Ovary (tissue), 9 donors: ENCODE data around the gene PCID2. TPM values are rescaled to one million over a fixed set of nuclear protein-coding genes. Genes with fewer than 3 reads are reported as not detected.

ENCODE experiments used
- DNase-seq, 5 donors: peaks; one replicate each; pipeline ENCODE4 v3.0.0-alpha.2; 2019 to 2020
- H3K27ac ChIP-seq, 2 donors: fragments of 200-600 bp; one replicate each; pipeline versions ENCODE4 v1.5.1 to v1.8.0; 2019 to 2022
- H3K27me3 ChIP-seq: fragments of 200-600 bp; one replicate; pipeline ENCODE4 v1.8.0; 2022
- H3K36me3 ChIP-seq: fragments of 200-600 bp; sonication (generic); one replicate; pipeline ENCODE4 v1.5.1; 2019
- H3K4me1 ChIP-seq: one replicate; pipeline ENCODE4 v1.8.1; 2013; ENCODE audit warnings: mild to moderate bottlenecking, moderate library complexity; ENCODE audit not compliant: insufficient read depth
- H3K4me3 ChIP-seq: fragments of 200-600 bp; sonication (generic); one replicate; pipeline ENCODE4 v1.5.1; 2017
- H3K9me3 ChIP-seq, 2 donors: fragments of 200-600 bp in 1 of 2; sonication (generic) in 1 of 2; one replicate each; pipeline versions ENCODE4 v1.5.1 to v1.8.1; 2013 to 2019; ENCODE audit warnings: mild to moderate bottlenecking in 1 of 2, moderate library complexity in 1 of 2
- CTCF ChIP-seq, 3 donors: fragments of 450-650 bp in 2 of 3; fragments of 200-600 bp in 1 of 3; IDR thresholded peaks; one replicate each; pipeline versions ENCODE4 v1.5.1 to v1.8.0; 2016 to 2022; ENCODE audit warnings: antibody characterized with exemption in 3 of 3, mild to moderate bottlenecking in 1 of 3
- EP300 ChIP-seq: sonication (generic); formaldehyde crosslinking; IDR thresholded peaks from one replicate; pipeline ENCODE4 v1.6.1; 2017; ENCODE audit warnings: antibody characterized with exemption
- POLR2A ChIP-seq: fragments of 450-650 bp; IDR thresholded peaks from one replicate; pipeline ENCODE4 v1.6.1; 2017; ENCODE audit warnings: antibody characterized with exemption, mild to moderate bottlenecking, moderate library complexity
- WGBS, 3 donors: extraction: QIAGEN DNeasy Blood & Tissue Kit in 1 of 3; methylation state at CpG; one replicate each; pipeline versions ENCODE4 v1.1.5 to v1.1.7; 2013 to 2017; 5-methylcytosine and 5-hydroxymethylcytosine counted together
- intact Hi-C, 4 donors: fragments of 100-400 bp; cut with DNase I; formaldehyde crosslinking; loops; one replicate each; pipeline versions ENCODE4 v1.11.0 to v1.15.1; 2022 to 2023
- polyA plus RNA-seq, 2 donors: library from polyadenylated mRNA; stranded (reverse); fragments of 200-250 nt in 1 of 2; fragments of 350-450 nt in 1 of 2; fragmentation: Illumina TruSeq in 1 of 2; extraction: RNeasy Lipid Tissue Mini Kit (QIAGEN cat#74804) in 1 of 2; gene quantifications; one replicate each; pipeline ENCODE4 v1.2.3, GENCODE V29; 2013 to 2014
- total RNA-seq, 7 donors: library from RNA; depleted of rRNA in 2 of 7; stranded (reverse); fragments of >200 nt in 2 of 7; fragmentation: NEBNext Ultra II Directional in 3 of 7; extraction: Animal tissue kit (Norgen Biotek cat#: 25700) in 3 of 7; gene quantifications; one replicate each; pipeline versions ENCODE4 v1.1.0 to v1.2.4, GENCODE V29; 2016 to 2023
- donor health status: DM: no; HTN: no; CAD: no; lungs with moderate emphysema.
- donor health status: DM: no; HTN: no; CAD: no.
- donor health status: Bipolar disorder and iron deficiency.
- donor health status: DM: yes; HTN: yes; CAD: no.
- donor health status: DM: no; HTN: no; CAD: no.
- donor health status: DM: yes; HTN: yes; CAD: no.

Gene PCID2
- total and polyA plus RNA-seq, 9 donors, result 43.5 to 56.2 (median 53.5) TPM

DNA sequence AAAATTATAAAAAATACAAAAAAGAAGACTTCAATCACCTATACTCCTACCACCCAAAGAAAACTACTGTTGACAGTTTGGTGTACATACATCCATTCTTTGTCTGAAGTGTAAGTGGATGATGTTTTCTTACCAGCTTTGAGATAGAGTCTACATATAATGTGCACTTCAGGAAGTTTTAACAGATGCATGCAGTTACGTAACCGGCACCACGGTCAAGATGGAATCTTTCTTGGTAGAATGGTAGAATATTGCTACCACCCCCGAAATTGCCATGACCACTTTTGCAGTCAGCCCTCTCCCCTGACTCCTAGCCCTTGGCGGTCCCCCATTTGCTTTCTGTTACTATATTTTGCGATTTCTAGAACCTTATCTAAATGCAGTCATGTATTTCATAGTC lies 2.4 kb upstream of the PCID2 start:
- Histone ChIP-seq H3K36me3 (no peaks in the 10 kb centered on the region), H3K4me1 (peaks cover 19% of the 10 kb centered on the region), H3K4me3 (no peak overlapping the region), H3K27me3 (no peaks in the 10 kb centered on the region), H3K27ac (no peak overlapping the region), H3K9me3 (no peaks in the 10 kb centered on the region)
- TF ChIP-seq POLR2A (no peak), CTCF (IDR thresholded peaks at IDR 0.05) (no peak), EP300 (no peak)
- WGBS, 3 donors, result 89 to 94% (median 94%) methylated on average over 6 of the region's 6 CpGs
- DNase-seq, result no peak
- intact Hi-C loops, result loop anchor here in 1 of 4 donors (10.0 kb wide), 1 partner anchor 176 kb away; no protein-coding TSS in a partner anchor

- peak overlapping the region; percentile 70 for H3K4me3 ChIP-seq
- peaks cover 13% of the 10 kb centered on the region for H3K4me1 ChIP-seq
- H3K9me3 ChIP-seq, result no peaks in the 10 kb centered on the region
- 0 to 1% (median 0%) methylated on average over 42 to 67 of the region's 67 CpGs for WGBS, 3 donors
- TF ChIP-seq CTCF (IDR thresholded peaks at IDR 0.05) (no peak), POLR2A (no peak), EP300 (no peak)
- no peaks in the 10 kb centered on the region for H3K27me3 ChIP-seq
- H3K36me3 ChIP-seq, result no peaks in the 10 kb centered on the region
- DNase-seq, result peak; percentile 44 to 66 (median 49)
- intact Hi-C loops, result loop anchor here in 3 of 4 donors (10.0 kb wide), 2 partner anchors 55 to 175 kb away; partner anchors contain the start of gene PROZ (in 1 of the 3)
- peak overlapping the region; percentile 95 for H3K27ac ChIP-seq
Observed at GRCh38 chr13:113209759-113210421, 1.4 kb upstream of the PCID2 start.

- Histone ChIP-seq H3K36me3 (no peaks in the 10 kb centered on the region), H3K4me1 (peaks cover 12% of the 10 kb centered on the region), H3K4me3 (peak within 1 kb of the TSS; percentile 70), H3K27ac (peak within 1 kb of the TSS; percentile 95), H3K27me3 (no peaks in the 10 kb centered on the region), H3K9me3 (no peaks in the 10 kb centered on the region)
- peak; percentile 72 to 86 (median 83) for DNase-seq
- intact Hi-C loops, result loop anchor here in 2 of 4 donors (10.0 kb wide), 2 partner anchors 55 to 175 kb away; partner anchors contain the start of gene PROZ (in 1 of the 2)
- TF ChIP-seq POLR2A (no peak), EP300 (no peak), CTCF (IDR thresholded peaks at IDR 0.05) (no peak)
- 0 to 1% methylated on average over 26 to 66 of the region's 66 CpGs; no CpG with 5 or more reads in 1 of the 3 donors for WGBS, 3 donors
Observed at GRCh38 chr13:113209336-113209758, 878 bp upstream of the PCID2 start, which contains the start of gene CUL4A. TSS of gene CUL4A (plus strand) at chr13:113209613. CDS start at chr13:113209628, 15 bp downstream.

GRCh38 chr13:113207890-113208420 lies 514 bp downstream of the PCID2 start:
- no peak for TF ChIP-seq CTCF (IDR thresholded peaks at IDR 0.05)
- no peak for TF ChIP-seq EP300
- no peak for TF ChIP-seq POLR2A
- whole genome bisulfite sequencing, 3 donors, result 0% methylated on average over 16 to 44 of the region's 44 CpGs
- Histone ChIP-seq H3K27ac (peak overlapping the region; percentile 95), H3K4me3 (peak overlapping the region; percentile 70), H3K36me3 (no peaks in the 10 kb centered on the region), H3K9me3 (no peaks in the 10 kb centered on the region), H3K27me3 (no peaks in the 10 kb centered on the region), H3K4me1 (peaks cover 15% of the 10 kb centered on the region)
- peak in 1 of 5 donors; percentile 34 for DNase-seq
- intact Hi-C loops, result loop anchor here in 2 of 4 donors (10.0 kb wide), 2 partner anchors 53 to 173 kb away; partner anchors contain the start of gene PROZ (in 1 of the 2)
